Natural killer cell (primary cell): ENCODE results near the gene ZNF219. TPM values are rescaled to one million over a fixed set of nuclear protein-coding genes. Genes with fewer than 3 reads are reported as not detected.
A peak's percentile ranks its signal among the peaks of the same experiment; 100 is the strongest.

Experiments
- ATAC-seq, 3 donors: fragments of 150-1000 bp in 2 of 3; fragments of 200-7000 bp in 1 of 3; cut with Tn5 transposase; 1 replicate in 1 of 3; 2 replicates in 2 of 3; pipeline ENCODE4 v1.10.0; 2021; ENCODE audit warnings: mild to moderate bottlenecking in 2 of 3, moderate library complexity in 2 of 3
- DNase-seq, 2 donors: peaks; one replicate each; pipeline versions ENCODE4 v3.0.0 to v3.0.0-alpha.2; 2013 to 2021; ENCODE audit warnings: mixed read lengths in 1 of 2
- H3K27ac ChIP-seq: one replicate; pipeline ENCODE4 v1.5.1; 2013; ENCODE audit warnings: mild to moderate bottlenecking, low read length
- H3K27me3 ChIP-seq: one replicate; pipeline ENCODE4 v1.6.1; 2013; ENCODE audit warnings: low read length; ENCODE audit not compliant: control insufficient read depth, insufficient read depth
- H3K36me3 ChIP-seq: one replicate; pipeline ENCODE4 v1.6.1; 2013; ENCODE audit warnings: low read length; ENCODE audit not compliant: control insufficient read depth, insufficient read depth
- H3K4me1 ChIP-seq: one replicate; pipeline ENCODE4 v1.6.1; 2013; ENCODE audit warnings: low read length; ENCODE audit not compliant: control insufficient read depth, insufficient read depth
- H3K4me3 ChIP-seq: one replicate; pipeline ENCODE4 v1.5.1; 2013; ENCODE audit warnings: low read length
- H3K9me3 ChIP-seq: one replicate; pipeline ENCODE4 v1.6.1; 2013; ENCODE audit warnings: low read length; ENCODE audit not compliant: control insufficient read depth, insufficient read depth
- H3K27ac Mint-ChIP-seq, 2 donors: one replicate each; pipeline ENCODE4 v1.8.0; 2022; ENCODE audit warnings: mild to moderate bottlenecking in 2 of 2, mixed read lengths in 2 of 2, moderate library complexity in 1 of 2
- H3K27me3 Mint-ChIP-seq, 2 donors: one replicate each; pipeline ENCODE4 v1.8.0; 2022; ENCODE audit warnings: low read depth in 2 of 2, mixed read lengths in 2 of 2
- H3K36me3 Mint-ChIP-seq: one replicate; pipeline ENCODE4 v1.8.0; 2022; ENCODE audit warnings: mixed read lengths
- H3K4me1 Mint-ChIP-seq, 2 donors: one replicate each; pipeline ENCODE4 v1.8.0; 2022; ENCODE audit warnings: mixed read lengths in 2 of 2
- H3K4me3 Mint-ChIP-seq: one replicate; pipeline ENCODE4 v1.8.0; 2022; ENCODE audit warnings: mild to moderate bottlenecking, moderate library complexity, mixed read lengths
- H3K9me3 Mint-ChIP-seq, 2 donors: one replicate each; pipeline ENCODE4 v1.8.0; 2022; ENCODE audit warnings: mixed read lengths in 2 of 2
- CTCF ChIP-seq: fragments of 200-600 bp; IDR thresholded peaks from one replicate; pipeline ENCODE4 v1.8.0; 2022; ENCODE audit warnings: antibody characterized with exemption
- WGBS: methylation state at CpG from one replicate; pipeline ENCODE4 v1.1.7; 2013; ENCODE audit warnings: missing lambda C conversion rate; ENCODE audit not compliant: insufficient coverage; 5-methylcytosine and 5-hydroxymethylcytosine counted together
- intact Hi-C: fragments of 100-400 bp; cut with micrococcal nuclease; formaldehyde crosslinking; loops from one replicate; pipeline ENCODE4 v1.14.2; 2022
- total RNA-seq, 4 donors: library from RNA; stranded (reverse); fragments of 120-200 nt in 1 of 4; gene quantifications; one replicate each; pipeline versions ENCODE4 v1.2.3 to v1.2.4, GENCODE V29; 2013 to 2022

ZNF219 gene
- total RNA-seq, 3 donors from 2014 or later (not counting 1 experiment from before 2014, with no cell fraction given) = 5.6 to 8.4 (median 7.7) TPM

GRCh38 chr14:21072031-21072473 is 26.4 kb downstream of the ZNF219 start:
- H3K27me3 ChIP-seq = peaks cover 37% of the 10 kb centered on the region
- Mint-ChIP-seq H3K4me1 (peaks cover 31 to 41% of the 10 kb centered on the region in 2 donors), H3K27me3 (peaks cover 54 to 58% of the 10 kb centered on the region in 2 donors), H3K36me3 (no peaks in the 10 kb centered on the region), H3K4me3 (peak overlapping the region; percentile 89), H3K9me3 (no peaks in the 10 kb centered on the region), H3K27ac (peak overlapping the region in 1 of 2 donors; percentile 88)
- no peak for TF ChIP-seq CTCF
- no peak for DNase-seq
- no peak overlapping the region for H3K27ac ChIP-seq
- WGBS = 39% methylated on average over 3 of the region's 4 CpGs
- intact Hi-C loops = no loop called here
- H3K4me1 ChIP-seq = peaks cover 44% of the 10 kb centered on the region
- no peaks in the 10 kb centered on the region for H3K9me3 ChIP-seq
- H3K36me3 ChIP-seq = no peaks in the 10 kb centered on the region
- no peak for ATAC-seq
- no peak overlapping the region for H3K4me3 ChIP-seq

DNA sequence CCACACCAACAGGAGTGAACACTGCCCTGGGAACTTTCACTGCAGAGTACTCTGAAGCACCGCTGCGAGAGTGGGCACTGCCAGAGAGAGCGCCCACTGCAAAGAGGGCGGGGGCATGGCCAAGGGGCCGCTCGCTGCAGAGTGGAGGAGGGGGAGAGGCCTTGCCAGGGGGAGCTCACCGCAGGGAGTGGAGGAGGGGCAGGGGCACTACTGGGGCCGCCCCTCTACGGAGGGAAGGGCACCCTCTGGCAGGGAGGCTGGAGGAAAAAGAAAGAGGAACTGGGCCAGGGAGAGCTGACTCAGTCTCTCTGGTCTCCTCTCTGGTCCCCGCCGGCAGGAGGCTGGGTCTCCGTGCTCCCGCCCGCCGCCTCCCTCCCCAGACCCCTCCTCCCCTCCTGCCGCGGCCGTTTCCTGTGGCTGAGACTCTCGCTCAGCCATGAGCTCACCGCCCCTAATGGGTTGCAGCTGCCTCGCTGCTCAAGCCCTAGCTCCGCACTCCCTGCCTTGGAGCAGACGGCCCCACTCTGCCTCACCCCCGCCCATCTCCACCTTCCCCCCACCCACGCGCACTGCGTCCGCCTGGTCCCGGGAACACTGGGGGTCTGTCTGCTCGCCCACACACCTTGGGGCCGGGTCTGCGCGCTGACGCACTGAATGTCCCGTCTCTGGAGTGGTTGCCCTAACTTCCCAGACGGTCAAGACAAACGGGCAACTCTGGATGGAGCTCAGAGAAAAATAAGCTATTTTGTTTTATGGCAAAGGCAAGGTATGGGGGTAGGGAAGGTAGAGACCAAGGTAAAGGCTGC is 27.0 kb downstream of the ZNF219 start:
- Histone ChIP-seq H3K4me1 (peaks cover 44% of the 10 kb centered on the region), H3K27me3 (peaks cover 37% of the 10 kb centered on the region), H3K4me3 (peak overlapping the region; percentile 30), H3K36me3 (no peaks in the 10 kb centered on the region), H3K27ac (no peak overlapping the region), H3K9me3 (no peaks in the 10 kb centered on the region)
- 1% methylated on average over 37 of the region's 37 CpGs for WGBS
- peaks cover 31 to 41% of the 10 kb centered on the region in 2 donors for H3K4me1 Mint-ChIP-seq
- DNase-seq = peak; percentile 37 to 61
- no peaks in the 10 kb centered on the region for H3K9me3 Mint-ChIP-seq
- peak; percentile 52 to 64 (median 61) for ATAC-seq
- no peaks in the 10 kb centered on the region for H3K36me3 Mint-ChIP-seq
- intact Hi-C loops = loop anchor here (2.0 kb wide), 1 partner anchor 15 kb away; no protein-coding TSS in a partner anchor
- no peak for TF ChIP-seq CTCF
- H3K27me3 Mint-ChIP-seq = peaks cover 60 to 64% of the 10 kb centered on the region in 2 donors
- H3K4me3 Mint-ChIP-seq = peak overlapping the region; percentile 89
- peak overlapping the region; percentile 51 to 88 for H3K27ac Mint-ChIP-seq

GRCh38 chr14:21070610-21071224 is 27.7 kb downstream of the ZNF219 start:
- WGBS = 1% methylated on average over 23 of the region's 23 CpGs
- no peaks in the 10 kb centered on the region for H3K36me3 Mint-ChIP-seq
- H3K4me3 Mint-ChIP-seq = peak overlapping the region; percentile 89
- no peak for TF ChIP-seq CTCF
- H3K27me3 Mint-ChIP-seq = peaks cover 64 to 71% of the 10 kb centered on the region in 2 donors
- H3K27me3 ChIP-seq = peaks cover 37% of the 10 kb centered on the region
- peaks cover 44% of the 10 kb centered on the region for H3K4me1 ChIP-seq
- peak in 1 of 2 donors; percentile 57 for DNase-seq
- peak overlapping the region; percentile 51 to 88 for H3K27ac Mint-ChIP-seq
- H3K4me1 Mint-ChIP-seq = peaks cover 31 to 41% of the 10 kb centered on the region in 2 donors
- intact Hi-C loops = loop anchor here (2.0 kb wide), 1 partner anchor 16 kb away; no protein-coding TSS in a partner anchor
- H3K9me3 ChIP-seq = no peaks in the 10 kb centered on the region
- ATAC-seq = peak; percentile 27 to 33 (median 31)
- peak overlapping the region; percentile 30 for H3K4me3 ChIP-seq
- no peaks in the 10 kb centered on the region for H3K9me3 Mint-ChIP-seq
- no peak overlapping the region for H3K27ac ChIP-seq
- H3K36me3 ChIP-seq = no peaks in the 10 kb centered on the region
